T-helper 1 cell (primary cell): ENCODE data around the gene SUCLG2.
"Not testable (repeated sequence)": the region's sequence is repeated elsewhere in the genome, so short reads cannot be mapped to it uniquely, and the experiment has no call there.

Experiments used
- DNase-seq, 5 donors: peaks; one replicate each; pipeline ENCODE4 v3.0.0-alpha.2; 2012 to 2020

SUCLG2 gene

DNA sequence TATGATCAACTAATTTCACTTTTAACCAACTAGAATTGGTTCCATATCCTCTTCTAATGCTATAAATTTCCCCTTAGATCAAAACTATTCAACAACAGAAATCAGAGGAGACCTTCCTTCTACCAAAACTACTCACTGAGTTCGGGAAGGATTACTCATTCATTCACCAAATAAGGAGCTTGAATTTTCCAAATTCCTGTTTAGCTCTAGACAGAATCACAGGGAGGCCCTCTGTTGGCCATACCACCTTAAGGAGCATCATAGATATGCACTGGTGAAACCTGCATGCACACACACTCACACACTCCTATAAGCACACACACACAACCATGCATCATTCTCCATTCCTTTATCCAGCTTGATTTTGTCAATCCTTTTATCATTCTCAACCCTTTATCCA lies 49.0 kb downstream of the SUCLG2 start:
- DNase-seq: no peak

GRCh38 chr3:67602816-67603215 lies 51.6 kb downstream of the SUCLG2 start:
- DNase-seq: no peak

DNA sequence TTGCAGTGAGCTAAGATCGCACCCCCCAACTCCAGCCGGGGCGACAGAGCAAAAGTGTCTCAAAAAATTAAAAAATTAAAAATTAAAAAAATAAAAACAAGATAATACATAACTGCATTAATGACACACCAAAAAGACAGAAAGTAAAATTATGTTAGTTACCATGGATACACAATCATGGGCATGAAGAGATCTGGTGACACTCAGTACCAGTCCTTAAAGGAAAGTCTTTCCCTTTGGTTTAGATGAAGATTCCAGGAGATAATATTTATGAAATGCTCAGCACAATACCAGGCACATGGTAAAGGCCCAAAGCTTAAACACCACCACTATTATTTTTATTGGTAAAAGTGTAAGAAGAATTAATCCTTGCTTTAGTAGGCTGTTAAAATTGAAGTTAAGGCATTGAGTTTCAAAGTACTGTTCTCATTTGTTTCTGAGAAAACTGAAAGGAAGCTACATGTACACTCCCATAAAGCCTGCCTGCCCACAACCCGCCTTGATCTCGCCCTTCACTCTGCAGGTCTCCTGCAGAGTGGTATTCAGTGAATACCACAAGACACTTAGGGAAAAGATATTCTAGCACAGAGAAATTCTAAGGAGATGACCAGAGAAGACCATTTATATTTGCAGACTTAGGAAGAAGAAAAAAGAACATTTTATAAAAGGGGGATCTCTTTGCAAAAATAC lies 52.3 kb downstream of the SUCLG2 start:
- no peak for DNase-seq

DNA sequence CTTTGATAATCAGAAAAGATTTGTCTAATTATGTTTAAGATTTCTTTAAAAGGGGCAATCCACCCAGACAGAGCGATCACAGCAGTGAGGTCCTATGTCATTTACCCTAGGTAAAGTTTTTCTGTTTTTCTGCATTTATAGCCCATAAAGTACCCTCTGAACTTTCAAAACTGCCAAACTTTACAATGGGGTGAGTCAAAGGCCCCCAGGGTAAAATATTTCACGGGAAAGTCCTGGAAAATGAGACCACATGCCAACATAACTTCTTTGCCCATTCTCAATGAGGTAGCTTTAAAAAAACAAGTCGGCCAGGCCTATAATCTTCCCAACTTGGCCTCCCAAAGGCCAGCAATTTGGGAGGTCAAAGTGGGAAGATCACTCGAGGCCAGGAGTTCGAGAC lies 53.0 kb downstream of the SUCLG2 start:
- no peak for DNase-seq

- no peak for DNase-seq
These were observed 54.6 kb downstream of the SUCLG2 start for GRCh38 chr3:67599821-67600220.

- no peak for DNase-seq
These were observed 55.4 kb downstream of the SUCLG2 start for GRCh38 chr3:67598814-67599556.

DNA sequence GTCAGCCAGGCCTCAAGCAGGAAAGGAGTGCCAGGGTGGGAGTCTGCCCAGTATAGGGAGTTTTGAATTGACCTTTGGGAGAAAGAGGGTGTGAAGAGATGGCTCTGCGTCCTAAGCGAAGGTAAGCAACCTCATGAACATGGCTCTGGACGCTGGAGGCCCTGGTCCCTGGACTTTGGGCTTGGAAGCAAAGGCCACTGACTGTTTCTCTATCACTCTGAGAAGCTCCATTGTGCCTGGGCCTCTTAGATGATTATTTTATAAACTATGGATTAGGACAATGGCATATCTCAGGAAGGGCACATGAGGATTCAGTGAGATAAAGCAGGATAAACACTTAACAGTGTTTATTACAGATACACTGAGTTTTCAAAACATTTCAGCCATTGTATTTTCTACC lies 59.0 kb downstream of the SUCLG2 start:
- DNase-seq: no peak

GRCh38 chr3:67593761-67594234 lies 60.6 kb downstream of the SUCLG2 start:
- no peak for DNase-seq

GRCh38 chr3:67592057-67592456 lies 62.4 kb downstream of the SUCLG2 start:
- no peak for DNase-seq

- no peak for DNase-seq
These were observed 66.6 kb downstream of the SUCLG2 start for GRCh38 chr3:67587811-67588210.

DNA sequence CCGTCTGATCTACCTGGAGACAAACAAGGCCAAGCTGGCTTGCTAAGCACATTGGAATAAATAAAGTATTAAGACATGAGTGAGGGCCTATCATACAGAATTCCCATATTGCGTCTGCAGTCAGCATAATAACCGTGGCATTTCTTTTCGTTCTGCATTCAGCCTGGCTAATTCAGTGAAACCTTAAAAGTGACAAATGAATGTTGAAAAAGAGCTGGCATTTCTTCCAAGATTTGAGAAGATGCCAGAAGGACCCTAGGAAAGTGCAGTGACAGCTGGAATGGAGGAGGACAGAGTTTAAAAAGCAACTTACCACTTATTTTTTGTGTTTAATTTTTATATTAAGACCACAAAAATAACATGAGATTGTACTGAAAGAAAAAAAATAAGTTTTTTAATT lies 67.1 kb downstream of the SUCLG2 start:
- no peak for DNase-seq

GRCh38 chr3:67584608-67585007 lies 69.8 kb downstream of the SUCLG2 start:
- DNase-seq: not testable (repeated sequence)

GRCh38 chr3:67580430-67581000 lies 73.9 kb downstream of the SUCLG2 start:
- DNase-seq: no peak

DNA sequence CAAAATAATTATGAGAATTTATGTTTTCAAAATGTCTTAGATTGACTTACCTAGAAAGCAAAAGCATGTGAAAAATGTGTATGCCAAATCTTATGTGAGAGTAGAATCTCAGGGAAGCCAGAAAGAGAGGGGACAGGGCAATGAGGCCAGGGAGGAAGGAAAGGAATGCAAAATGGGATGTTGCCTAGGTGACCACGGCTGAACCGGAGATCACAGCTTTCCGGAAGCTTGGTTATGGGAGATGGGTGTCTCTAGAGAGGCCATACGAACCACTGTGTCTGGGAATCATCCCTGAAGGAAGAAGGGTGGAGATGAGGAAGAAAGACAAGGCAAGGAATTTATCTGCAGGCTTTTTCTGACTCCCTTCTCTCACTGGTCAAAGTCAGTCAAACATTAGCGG lies 76.0 kb downstream of the SUCLG2 start:
- no peak for DNase-seq

GRCh38 chr3:67576441-67576840 lies 78.0 kb downstream of the SUCLG2 start:
- DNase-seq: no peak

DNA sequence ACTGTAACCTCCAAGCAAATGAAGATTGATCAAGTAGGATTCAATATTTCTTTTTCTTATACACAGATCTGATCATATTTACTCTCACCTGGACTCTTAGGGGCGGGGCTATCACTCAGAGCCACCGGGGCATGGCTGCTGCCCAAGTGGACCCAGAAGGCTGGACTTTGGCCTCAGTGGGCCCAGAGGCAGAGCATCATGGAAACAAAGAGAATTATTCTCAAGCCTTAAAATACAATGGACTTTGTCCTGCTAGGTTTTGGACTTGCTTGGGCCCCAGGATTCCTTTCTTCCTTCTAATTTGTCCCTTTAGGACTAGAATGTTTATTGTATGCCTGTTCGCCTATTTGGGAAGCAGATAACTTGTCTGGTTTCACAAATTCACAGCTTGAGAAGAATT lies 85.1 kb downstream of the SUCLG2 start:
- DNase-seq: no peak

DNA sequence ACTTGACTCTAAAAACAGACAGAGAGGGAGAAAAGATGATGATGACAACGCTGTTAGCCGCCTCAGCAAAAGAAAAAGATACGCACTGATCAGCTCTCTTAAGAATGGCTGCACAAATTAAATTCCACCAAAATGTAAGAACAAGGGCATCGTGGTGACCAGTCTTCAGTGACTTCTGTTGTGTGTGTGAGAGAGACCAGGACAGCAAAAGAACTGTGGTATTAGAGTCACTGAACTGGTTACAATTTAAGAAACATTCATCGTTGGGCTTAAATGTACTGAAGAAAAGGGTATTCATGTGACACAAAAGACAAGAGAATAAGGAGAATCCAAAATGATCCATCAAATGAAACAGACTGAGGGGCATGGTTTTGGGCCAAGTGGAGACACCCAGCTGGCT lies 86.5 kb downstream of the SUCLG2 start:
- no peak for DNase-seq

DNA sequence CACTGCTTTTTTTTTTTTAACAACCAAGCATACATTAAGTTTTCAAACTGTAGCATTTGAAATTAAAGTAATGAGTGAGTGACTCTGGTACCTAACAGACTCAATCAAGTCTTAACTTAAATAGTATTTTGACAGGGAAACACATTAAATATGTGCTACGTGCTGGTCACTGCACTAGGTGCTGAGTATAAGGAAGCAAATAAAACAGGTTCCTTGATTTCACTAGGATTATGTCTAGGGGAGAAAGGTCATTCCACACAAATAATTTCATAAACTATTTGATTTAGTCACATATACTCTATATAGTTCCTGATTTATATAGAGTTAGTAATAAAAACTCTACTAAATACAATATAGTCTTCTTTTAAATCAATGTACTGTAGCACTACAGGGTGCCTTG lies 89.4 kb downstream of the SUCLG2 start:
- DNase-seq: no peak

DNA sequence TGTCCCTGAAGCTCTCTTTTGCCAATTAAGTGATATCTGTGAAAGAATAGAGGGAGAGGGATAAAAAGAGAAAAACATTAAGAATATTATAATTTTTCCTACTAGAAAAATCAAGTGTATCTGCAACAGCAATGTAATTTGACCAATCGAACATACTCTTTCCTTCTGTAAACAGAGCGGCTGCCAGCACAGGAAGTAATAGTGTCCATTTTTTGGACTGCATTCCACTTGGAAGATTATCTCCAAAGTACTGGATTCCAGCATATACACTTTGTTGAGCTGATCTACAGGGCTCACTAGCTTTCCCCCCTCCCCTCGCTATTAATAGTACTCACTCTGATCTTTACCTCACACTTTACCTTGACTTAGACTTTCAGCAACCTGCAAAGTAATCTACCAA lies 90.4 kb downstream of the SUCLG2 start:
- DNase-seq: no peak

DNA sequence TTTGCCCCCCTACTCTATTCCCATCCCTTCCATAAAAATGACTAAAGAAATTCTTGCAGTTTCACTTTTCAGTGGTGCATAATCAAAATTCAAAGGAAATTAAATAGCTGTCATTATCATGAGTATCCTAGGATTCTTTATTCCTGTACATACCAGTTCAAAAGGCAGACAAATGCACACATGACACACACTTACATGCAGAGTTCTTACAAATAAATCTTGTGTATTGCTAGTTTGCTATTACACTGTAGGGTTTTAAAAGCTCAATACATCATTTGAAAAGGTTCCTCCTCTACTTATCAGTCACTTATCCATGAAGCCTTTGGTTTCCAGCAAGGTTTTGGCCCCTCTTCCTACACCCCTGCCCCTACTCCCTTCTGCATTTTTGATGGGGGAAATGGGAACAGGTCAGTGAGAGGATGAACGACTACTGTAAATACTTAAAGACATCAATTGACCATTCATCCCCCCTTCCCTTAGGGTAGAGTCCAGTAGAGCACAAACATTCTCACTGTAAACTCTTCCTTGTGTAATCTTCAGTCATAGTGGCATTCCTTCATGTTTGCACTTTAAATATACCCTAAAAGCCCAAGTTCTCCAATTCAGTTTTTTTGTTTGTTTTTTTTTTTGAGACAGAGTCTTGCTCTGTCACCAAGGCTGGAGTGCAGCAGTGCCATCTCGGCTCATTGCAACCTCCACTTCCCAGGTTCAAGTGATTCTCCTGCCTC lies 92.6 kb downstream of the SUCLG2 start:
- no peak for DNase-seq

GRCh38 chr3:67561266-67561665 lies 93.1 kb downstream of the SUCLG2 start:
- DNase-seq: no peak

- no peak for DNase-seq
These were observed 95.3 kb downstream of the SUCLG2 start for GRCh38 chr3:67559029-67559605.

DNA sequence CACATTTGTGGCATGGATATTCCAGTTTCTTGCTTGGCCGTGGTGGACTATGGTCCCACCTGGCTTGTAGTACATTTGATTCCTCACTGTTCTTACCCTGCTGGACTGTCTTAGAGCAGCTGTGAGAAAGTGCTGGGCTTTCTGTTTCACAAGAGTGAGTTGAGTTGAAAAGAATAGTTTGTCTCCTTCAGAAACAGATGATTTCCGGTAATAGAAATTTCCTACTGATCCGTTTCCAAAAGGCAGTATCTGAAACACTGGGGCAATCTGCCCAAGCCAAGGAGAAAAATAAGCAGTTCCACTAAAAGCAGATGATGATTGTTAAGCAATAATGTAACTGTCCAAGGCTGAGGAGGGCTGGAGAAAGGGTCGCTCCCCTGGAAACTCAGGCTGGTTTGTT lies 96.0 kb downstream of the SUCLG2 start:
- DNase-seq: no peak
